Left colon (tissue), 2 donors: ENCODE results near the gene DYNLT1. TPM values are rescaled to one million over a fixed set of nuclear protein-coding genes. Genes with fewer than 3 reads are reported as not detected.
"Not testable (repeated sequence)": the region's sequence is repeated elsewhere in the genome, so short reads cannot be mapped to it uniquely, and the experiment has no call there.

Experiments
- ATAC-seq: fragments of 200-7000 bp; cut with Tn5 transposase; one replicate; pipeline ENCODE4 v1.9.1; 2020; ENCODE audit warnings: mild to moderate bottlenecking, moderate library complexity
- DNase-seq, 2 donors: peaks; one replicate each; pipeline ENCODE4 v3.0.0-alpha.2; 2020
- intact Hi-C, 2 donors: fragments of 100-400 bp; cut with DNase I in 1 of 2; cut with micrococcal nuclease in 1 of 2; formaldehyde crosslinking; loops; one replicate each; pipeline versions ENCODE4 v1.11.2 to v1.14.0; 2022; cut with DNase I, micrococcal nuclease
- total RNA-seq, 2 donors: library from RNA; stranded (reverse); fragmentation: NEBNext Ultra II Directional; extraction: Animal tissue kit (Norgen Biotek cat#: 25700); gene quantifications; one replicate each; pipeline ENCODE4 v1.2.1, GENCODE V29; 2021
- donor health status: DM: no; HTN: no; CAD: no.
- donor health status: DM: yes; HTN: yes; CAD: no.

DYNLT1 gene
- total RNA-seq, 2 donors from 2014 or later, result 142 to 178 TPM

GRCh38 chr6:158628542-158628941 lies 16.0 kb downstream of the DYNLT1 start:
- DNase-seq (peak in 1 of 2 donors; percentile 21), ATAC-seq (no peak)
- intact Hi-C loops, result no loop called here

GRCh38 chr6:158627940-158628211 lies 16.7 kb downstream of the DYNLT1 start:
- intact Hi-C loops, result no loop called here
- DNase-seq, result peak in 1 of 2 donors; percentile 8
- ATAC-seq, result no peak

DNA sequence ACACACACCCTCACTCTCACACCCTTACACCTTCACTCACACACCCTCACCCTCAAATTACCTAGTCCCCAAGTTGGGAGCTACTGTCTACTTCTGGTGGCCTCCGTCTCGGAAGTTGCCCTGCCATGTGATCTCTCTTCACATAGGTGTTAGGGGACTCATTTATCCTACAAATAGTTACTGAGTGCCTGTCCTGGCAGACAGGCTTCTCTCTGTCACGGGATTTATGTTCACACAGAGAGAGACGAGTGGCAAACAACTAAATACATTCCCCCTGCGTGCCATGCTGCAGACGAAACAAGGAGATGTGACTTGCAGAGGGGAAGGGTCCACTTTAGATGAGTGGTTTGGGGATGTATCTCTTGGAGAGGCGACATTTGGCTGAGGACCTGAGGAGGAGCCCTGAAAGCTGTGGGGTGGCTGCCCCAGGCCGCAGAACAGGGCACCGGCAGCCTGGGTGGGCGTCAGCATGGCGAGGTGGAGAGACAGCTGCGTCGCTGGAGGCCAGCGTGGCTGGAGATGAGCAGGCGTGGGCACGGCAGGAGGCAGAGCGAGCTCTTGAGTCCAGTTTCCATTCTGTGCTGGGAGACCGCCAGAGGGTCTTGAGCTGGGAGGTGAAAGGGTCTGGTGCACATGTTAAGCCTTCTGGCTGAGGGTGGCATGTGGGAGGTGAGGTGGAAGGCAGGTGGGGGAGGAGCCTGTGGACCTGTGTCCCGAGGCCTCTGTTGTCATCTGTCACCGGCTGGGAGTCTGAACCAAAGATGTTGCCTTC lies 17.2 kb downstream of the DYNLT1 start:
- intact Hi-C loops, result no loop called here
- no peak for ATAC-seq
- DNase-seq, result peak in 1 of 2 donors; percentile 18

DNA sequence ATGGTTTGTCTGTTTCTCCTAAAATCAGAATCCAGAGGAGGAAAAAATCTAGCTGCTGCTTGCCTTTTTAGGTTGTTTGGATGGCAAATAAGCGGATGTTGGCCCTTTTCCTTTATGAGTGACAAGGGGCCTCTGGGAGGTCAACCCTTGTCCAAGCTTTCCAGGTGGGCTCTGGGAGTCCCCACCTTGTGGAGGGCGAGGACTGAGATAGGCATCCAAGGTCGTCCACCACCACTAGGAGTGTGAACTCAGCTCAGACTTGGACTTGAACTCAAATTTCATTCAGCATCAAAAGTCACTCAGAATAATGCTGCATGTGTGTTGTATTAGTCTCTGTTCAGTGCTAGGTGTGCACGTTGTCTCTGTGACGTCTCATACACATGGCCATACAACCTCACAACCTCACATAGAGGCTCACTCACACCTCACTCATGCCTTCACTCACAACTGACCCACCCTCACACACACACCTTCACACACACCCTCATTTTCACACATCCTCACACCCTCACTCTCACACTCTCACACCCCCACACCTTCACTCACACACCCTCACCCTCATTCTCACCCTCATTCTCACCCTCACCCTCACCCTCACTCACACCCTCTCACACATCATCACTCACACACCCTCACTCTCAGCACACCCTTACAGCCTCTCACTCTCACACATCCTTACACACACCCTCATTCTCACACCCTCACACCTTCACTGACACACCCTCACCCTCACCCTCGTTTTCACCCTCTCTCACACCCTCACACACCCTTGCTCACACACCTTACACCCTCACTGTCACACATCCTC lies 18.0 kb downstream of the DYNLT1 start:
- intact Hi-C loops, result no loop called here
- ATAC-seq (no peak), DNase-seq (no peak)

DNA sequence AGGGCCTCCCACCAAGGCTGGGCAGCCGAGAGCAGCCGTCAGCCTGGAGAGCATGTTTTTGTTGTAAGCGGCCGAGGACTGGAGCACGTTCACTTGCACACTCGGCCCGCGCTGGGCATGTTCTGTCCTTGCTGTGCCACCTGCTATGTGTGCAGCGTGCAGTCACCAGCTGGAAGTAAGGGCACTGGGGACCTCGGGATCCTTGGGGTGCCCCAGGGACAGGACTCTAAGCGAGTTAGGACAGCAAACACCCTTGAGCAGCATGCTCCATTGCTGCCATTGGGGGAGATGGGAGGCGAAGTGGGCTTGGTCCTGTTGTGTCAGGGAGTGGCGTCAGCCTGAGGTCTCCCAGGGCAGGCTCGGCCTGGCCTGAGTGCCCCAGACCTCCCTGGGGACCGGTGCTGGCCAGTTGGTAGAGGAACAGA lies 18.6 kb downstream of the DYNLT1 start:
- intact Hi-C loops, result no loop called here
- no peak for DNase-seq
- no peak for ATAC-seq

- intact Hi-C loops, result no loop called here
- no peak for DNase-seq
- ATAC-seq, result no peak
These were observed 19.6 kb downstream of the DYNLT1 start for GRCh38 chr6:158624684-158625682.

- no peak for ATAC-seq
- no peak for DNase-seq
- intact Hi-C loops, result no loop called here
These were observed 21.9 kb downstream of the DYNLT1 start for GRCh38 chr6:158622545-158623190.

DNA sequence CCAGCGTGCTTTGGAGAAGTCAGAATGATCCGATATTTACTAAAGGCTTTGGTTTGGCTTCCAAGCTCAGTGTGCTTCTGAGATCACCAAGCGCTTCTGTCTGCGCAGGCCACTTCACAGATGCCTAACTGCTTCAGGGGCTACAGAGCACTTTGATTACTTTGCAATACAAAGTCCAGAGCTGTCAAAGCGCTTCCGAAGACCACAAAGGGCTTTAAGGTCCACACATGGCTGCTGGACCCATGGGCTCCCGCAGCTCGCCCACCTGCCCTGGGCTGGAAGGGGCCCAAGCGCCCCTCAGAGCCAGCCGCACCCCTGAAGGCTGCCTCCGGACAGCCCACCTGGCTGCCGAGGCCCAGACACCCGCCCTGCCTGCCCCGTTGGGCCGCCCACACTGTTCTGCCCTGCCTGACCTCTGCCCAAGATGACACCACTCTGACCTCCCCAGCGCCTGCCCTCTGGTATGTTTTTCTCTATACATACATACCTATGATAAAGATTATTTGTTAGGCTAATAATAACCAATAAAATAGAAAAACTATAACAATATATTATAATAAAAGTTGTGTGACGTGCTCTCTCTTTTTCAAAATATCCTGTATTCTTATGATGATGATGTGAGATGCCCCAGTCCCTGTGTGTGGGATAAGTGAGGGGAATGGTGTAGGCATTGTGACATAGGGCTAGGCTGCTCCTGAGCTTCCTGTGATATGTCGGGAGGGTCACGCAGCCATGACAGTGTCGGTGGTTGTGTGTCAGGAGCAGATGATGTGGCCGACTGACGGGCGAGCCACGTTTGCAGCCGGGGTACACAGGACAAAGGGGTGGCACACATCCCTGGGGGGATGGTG lies 22.6 kb downstream of the DYNLT1 start:
- no peak for ATAC-seq
- intact Hi-C loops, result no loop called here

GRCh38 chr6:158620963-158621693 lies 23.4 kb downstream of the DYNLT1 start:
- ATAC-seq (no peak), DNase-seq (no peak)
- intact Hi-C loops, result no loop called here

More for the DNA sequence above, 22.6 kb downstream of the DYNLT1 start:
- no peak for DNase-seq

- ATAC-seq (peak; percentile 92), DNase-seq (no peak)
- intact Hi-C loops, result no loop called here
These were observed 24.4 kb downstream of the DYNLT1 start for GRCh38 chr6:158619922-158620801.

DNA sequence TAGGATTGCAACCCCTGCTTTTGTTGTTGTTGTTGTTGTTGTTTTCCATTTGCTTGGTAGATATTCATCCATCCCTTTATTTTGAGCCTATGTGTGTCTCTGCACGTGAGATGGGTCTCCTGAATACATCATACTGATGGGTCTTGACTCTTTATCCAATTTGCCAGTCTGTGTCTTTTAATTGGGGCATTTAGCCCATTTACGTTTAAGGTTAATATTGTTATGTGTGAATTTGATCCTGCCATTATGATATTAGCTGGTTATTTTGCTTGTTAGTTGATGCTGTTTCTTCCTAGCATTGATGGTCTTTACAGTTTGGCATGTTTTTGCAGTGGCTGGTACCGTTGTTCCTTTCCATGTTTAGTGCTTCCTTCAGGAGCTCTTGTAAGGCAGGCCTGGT lies 26.3 kb downstream of the DYNLT1 start:
- DNase-seq, ATAC-seq, intact Hi-C loops: not testable (repeated sequence)

- DNase-seq, ATAC-seq, intact Hi-C loops: not testable (repeated sequence)
These were observed 29.9 kb downstream of the DYNLT1 start for GRCh38 chr6:158614606-158615005.

GRCh38 chr6:158611541-158612370 lies 32.8 kb downstream of the DYNLT1 start:
- DNase-seq, result no peak
- ATAC-seq, result peak; percentile 33
- intact Hi-C loops, result no loop called here

DNA sequence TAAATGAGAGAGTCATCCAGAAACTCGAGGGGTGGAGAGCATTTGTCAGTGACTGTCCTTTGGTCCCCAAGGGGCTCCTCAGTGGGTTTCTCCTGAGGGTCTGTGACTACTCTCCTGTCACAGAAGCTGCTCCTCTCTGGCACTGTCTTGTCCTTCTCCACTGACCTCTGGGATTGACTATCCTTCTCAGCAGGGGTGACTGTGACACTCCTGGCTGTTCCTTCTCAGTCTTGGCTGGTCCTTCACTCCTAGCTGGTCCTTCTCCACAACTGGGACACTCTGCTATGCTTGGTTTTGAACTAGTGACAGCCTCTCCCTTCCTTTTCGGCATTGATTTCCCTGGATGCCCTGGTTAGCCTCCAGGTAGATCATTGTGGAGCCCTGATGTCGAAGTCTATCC lies 33.5 kb downstream of the DYNLT1 start:
- DNase-seq (no peak), ATAC-seq (no peak)
- intact Hi-C loops, result no loop called here

GRCh38 chr6:158610319-158610968 lies 34.1 kb downstream of the DYNLT1 start:
- intact Hi-C loops, result no loop called here
- ATAC-seq, result no peak
- DNase-seq, result no peak
